ENCODE data around the gene B4GALT3.

DNA sequence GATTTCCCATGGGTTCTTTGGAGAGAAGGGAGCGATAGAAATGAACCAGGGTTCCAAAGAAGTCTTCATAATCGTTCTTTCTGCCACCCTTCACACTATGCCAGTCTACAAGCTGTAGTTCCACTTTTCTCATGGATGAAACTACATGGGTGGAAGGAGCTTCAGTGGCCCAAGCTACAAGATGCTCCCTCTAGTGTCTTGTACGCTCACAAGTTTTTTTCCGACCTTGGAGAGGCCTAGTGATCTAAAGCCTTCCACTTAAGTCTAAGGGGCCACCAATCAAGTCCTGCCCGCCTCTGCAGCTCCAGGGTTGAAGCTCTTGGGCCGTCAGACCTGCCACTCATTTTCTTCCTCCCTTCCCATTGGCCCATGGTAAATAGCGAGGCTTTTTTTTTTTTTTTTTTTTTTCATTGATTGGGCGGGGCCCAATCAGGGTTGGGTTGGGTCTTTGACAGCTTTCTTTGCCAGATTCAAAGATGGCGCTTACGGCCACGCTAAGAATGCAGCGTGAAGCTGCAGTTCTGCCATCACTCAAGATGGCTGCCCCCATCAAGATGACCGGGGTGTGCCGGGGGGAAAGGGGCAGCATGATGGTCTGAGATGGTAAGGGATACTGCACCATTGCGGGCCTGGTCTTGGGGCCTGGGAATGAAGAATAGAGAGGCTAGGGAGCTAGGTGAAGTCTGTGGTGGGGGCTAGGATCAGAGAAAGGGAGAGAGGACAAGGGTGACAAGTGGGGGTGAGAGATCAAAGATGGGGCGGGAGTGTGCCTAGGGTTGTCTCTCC, 48.4 kb upstream of the B4GALT3 start, which contains the start of gene TOMM40L:
- TF ChIP-seq POLR2A (IDR thresholded peaks at IDR 0.05; ENCODE audit: low read depth, low read length) (no peak), CEBPB (IDR thresholded peaks at IDR 0.05; ENCODE audit: low read depth, low read length) (no peak), MAZ (IDR thresholded peaks at IDR 0.05; ENCODE audit: borderline replicate concordance, low read depth, low read length) (no peak; the same call in 1 of the 2 replicates), MXI1 (IDR thresholded peaks at IDR 0.05; ENCODE audit: borderline replicate concordance, low read depth, low read length) (peak; percentile 90), RFX5 (IDR thresholded peaks at IDR 0.05; ENCODE audit: low read depth, low read length) (no peak), MAFK (IDR thresholded peaks at IDR 0.05; ENCODE audit: low read depth, low read length) (no peak), NFE2L2 (IDR thresholded peaks at IDR 0.05; ENCODE audit: low read depth, low read length) (no peak), RCOR1 (IDR thresholded peaks at IDR 0.05; ENCODE audit: insufficient replicate concordance, low read length) (no peak), FOS (IDR thresholded peaks at IDR 0.05; ENCODE audit: low read depth, low read length) (no peak)
- TF ChIP-seq, protein P1, sequence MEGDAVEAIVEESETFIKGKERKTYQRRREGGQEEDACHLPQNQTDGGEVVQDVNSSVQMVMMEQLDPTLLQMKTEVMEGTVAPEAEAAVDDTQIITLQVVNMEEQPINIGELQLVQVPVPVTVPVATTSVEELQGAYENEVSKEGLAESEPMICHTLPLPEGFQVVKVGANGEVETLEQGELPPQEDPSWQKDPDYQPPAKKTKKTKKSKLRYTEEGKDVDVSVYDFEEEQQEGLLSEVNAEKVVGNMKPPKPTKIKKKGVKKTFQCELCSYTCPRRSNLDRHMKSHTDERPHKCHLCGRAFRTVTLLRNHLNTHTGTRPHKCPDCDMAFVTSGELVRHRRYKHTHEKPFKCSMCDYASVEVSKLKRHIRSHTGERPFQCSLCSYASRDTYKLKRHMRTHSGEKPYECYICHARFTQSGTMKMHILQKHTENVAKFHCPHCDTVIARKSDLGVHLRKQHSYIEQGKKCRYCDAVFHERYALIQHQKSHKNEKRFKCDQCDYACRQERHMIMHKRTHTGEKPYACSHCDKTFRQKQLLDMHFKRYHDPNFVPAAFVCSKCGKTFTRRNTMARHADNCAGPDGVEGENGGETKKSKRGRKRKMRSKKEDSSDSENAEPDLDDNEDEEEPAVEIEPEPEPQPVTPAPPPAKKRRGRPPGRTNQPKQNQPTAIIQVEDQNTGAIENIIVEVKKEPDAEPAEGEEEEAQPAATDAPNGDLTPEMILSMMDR (conservative IDR thresholded peaks at IDR 0.05; ENCODE audit: low read depth, low read length): peak; percentile 70
- TF ChIP-seq, protein P2, sequence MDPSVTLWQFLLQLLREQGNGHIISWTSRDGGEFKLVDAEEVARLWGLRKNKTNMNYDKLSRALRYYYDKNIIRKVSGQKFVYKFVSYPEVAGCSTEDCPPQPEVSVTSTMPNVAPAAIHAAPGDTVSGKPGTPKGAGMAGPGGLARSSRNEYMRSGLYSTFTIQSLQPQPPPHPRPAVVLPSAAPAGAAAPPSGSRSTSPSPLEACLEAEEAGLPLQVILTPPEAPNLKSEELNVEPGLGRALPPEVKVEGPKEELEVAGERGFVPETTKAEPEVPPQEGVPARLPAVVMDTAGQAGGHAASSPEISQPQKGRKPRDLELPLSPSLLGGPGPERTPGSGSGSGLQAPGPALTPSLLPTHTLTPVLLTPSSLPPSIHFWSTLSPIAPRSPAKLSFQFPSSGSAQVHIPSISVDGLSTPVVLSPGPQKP (IDR thresholded peaks at IDR 0.05; ENCODE audit: borderline replicate concordance, low read depth, low read length): no peak
- TF ChIP-seq, protein P3, sequence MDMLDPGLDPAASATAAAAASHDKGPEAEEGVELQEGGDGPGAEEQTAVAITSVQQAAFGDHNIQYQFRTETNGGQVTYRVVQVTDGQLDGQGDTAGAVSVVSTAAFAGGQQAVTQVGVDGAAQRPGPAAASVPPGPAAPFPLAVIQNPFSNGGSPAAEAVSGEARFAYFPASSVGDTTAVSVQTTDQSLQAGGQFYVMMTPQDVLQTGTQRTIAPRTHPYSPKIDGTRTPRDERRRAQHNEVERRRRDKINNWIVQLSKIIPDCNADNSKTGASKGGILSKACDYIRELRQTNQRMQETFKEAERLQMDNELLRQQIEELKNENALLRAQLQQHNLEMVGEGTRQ (IDR thresholded peaks at IDR 0.05; ENCODE audit: low read depth, low read length): no peak

Measured in IMR-90 (cell line).